Stimulated activated CD8-positive, alpha-beta memory T cell treated with anti-CD3 and anti-CD28 coated beads, Interleukin-4, amount 100 ng/mL, for 1 hour (primary cell): ENCODE data around the gene IZUMO3.
"Not testable (repeated sequence)": the region's sequence is repeated elsewhere in the genome, so short reads cannot be mapped to it uniquely, and the experiment has no call there.

Source experiments
- DNase-seq, 2 donors: peaks; one replicate each; pipeline ENCODE4 v3.0.0-alpha.2; 2020; ENCODE audit warnings: low read depth in 2 of 2, low spot score in 1 of 2

Gene IZUMO3

GRCh38 chr9:24545847-24546522, at the start of gene IZUMO3:
Gene IZUMO3, minus strand, starts transcription at chr9:24545897. Its CDS starts 248 bp downstream, at chr9:24545649.
- no peak for DNase-seq

GRCh38 chr9:24594234-24594850, 48.6 kb upstream of the IZUMO3 start:
- DNase-seq, result no peak

DNA sequence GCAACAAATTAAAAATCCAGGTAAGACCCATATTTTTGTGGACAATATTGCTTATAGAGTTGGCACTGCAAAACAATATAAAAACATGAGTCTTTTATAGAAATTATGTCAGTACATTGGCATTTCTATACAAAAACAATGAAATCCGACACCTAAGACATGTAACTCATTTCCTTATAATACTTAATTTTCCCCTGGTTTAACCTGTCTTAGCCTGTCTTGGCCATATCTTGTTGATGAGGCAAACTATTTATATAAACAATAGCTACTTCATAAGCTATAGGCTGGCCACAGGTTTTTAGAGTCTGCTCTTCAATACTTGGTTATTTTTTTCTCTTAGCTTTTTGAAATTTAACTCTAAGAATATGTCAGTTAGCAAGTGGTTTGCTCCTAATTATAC, 44.7 kb upstream of the IZUMO3 start:
- no peak for DNase-seq

DNA sequence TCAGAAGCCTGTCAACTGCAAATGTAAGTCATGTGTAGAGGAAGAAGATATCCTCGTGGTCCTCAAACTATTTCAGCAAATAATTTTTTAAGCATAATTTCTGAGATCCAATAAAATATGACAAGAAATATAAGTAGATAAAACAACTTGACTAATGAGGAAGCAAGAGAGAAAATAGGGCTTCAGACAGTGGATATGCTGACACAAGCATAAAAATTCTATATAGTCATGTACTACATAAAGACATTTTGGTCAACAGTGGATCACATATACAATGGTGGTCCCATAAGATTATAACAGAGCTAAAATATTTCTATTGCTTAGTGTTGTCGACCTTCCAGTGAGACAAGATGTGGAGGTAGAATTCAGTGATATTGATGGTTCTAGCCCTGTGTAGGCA, 42.2 kb upstream of the IZUMO3 start:
- no peak for DNase-seq

GRCh38 chr9:24582146-24583126, 36.7 kb upstream of the IZUMO3 start:
- DNase-seq, result no peak

DNA sequence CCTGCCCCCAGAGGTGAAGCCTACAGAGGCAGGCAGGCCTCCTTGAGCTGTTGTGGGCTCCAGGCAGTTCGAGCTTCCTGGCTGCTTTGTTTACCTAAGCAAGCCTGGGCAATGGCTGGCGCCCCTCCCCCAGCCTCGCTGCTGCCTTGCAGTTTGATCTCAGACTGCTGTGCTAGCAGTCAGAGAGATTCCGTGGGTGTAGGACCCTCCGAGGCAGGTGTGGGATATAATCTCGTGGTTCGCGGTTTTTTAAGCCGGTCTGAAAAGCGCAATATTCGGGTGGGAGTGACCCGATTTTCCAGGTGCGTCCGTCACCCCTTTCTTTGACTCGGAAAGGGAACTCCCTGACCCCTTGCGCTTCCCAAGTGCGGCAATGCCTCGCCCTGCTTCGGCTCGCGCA, 34.3 kb upstream of the IZUMO3 start:
- DNase-seq, result not testable (repeated sequence)

DNA sequence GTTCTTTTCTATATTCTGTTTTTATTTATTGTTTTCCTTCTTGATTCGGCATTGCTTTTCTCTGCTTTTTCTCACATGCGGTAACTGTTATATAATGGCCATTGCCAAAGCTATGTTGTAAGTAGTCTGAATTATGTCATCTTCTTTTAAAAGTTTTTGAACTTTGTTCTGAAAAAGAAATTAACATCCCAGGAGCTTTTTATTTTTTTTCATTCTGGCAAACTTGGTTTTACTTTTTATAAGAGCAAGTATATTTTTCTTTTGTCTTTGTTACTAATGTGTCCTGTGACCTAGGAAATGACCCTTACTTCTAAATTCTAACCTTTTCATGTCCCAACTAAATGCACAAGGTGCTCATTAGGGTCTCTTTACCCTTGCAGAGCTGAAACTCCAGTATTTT, 26.7 kb upstream of the IZUMO3 start:
- DNase-seq, result no peak

DNA sequence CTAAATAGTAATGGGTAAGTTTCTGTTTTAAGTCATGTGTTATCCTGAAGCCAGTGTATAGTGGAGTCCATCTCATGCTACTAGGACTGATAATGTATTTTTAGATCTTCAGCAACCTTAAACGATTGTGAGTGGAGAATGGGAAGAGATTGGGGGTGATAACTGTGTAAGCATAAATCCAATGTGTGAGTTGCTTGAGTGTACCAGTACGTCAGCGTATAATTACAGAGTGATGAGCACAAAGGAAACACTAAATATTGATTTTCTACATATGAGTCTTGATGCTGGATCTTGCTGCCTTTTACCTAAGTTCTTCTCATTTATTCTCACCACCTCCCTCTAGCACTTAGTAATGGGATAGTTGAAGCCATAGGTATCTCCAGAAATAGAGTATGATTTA, 16.3 kb upstream of the IZUMO3 start:
- no peak for DNase-seq

- DNase-seq, result no peak
These were observed 7.5 kb upstream of the IZUMO3 start for GRCh38 chr9:24553183-24553552.

GRCh38 chr9:24552526-24553182, 7.0 kb upstream of the IZUMO3 start:
- DNase-seq, result no peak

DNA sequence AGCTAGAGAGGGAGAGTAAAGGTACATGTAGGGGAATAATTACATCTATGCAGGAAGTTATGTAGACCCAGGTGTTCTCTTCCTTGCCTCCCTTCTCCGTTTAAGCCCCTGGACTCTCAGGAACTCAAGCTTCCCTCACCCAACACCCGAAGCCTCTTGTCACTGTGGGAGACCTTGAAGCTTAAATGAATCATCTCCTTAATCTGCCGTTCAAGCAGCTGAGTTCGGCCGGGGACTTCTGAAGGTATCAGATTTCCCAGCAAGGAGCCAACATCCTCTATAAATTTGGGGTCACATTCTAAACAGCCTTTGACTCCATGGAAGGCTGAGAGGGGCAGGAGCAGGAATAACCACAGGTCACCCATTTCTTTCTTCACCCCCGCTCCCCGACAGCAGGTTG, 412 bp downstream of the IZUMO3 start:
- no peak for DNase-seq

DNA sequence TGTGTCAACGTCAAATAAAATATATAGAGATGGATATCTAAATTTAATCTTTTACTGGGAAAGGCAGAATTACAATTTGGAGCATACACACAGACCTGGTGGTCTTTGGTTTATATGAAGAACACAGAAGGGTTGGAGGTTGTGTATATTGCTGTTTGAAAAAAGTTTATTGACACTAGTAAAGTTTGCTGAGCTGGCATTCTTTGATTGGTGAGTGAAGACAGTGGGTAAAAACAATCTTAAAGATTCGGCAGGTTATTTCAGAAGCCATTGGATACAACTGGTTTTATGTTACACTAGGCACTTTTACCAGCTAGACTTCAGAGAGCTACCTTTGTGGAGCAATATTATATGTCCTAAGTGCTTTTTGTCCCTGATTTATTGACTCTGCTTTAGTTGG, 27.2 kb downstream of the IZUMO3 start:
- no peak for DNase-seq

DNA sequence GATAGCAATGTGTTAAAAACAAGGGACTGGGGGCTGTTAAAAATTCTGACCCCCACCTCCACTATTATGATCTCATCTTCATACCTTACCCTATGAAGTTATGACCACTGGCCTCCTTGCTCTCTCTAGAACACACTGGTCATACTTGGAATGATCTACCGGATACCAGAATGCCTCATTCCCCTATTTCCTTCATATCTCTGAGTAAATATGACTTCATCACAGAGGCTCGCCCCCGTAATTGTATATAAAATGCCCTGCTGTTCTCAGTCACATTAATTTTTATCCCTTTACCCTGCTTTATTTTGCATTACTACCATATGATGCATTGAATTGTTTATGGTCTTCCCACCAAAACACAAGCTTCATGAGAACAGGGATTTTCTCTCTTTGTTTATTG, 29.2 kb downstream of the IZUMO3 start:
- DNase-seq, result no peak

DNA sequence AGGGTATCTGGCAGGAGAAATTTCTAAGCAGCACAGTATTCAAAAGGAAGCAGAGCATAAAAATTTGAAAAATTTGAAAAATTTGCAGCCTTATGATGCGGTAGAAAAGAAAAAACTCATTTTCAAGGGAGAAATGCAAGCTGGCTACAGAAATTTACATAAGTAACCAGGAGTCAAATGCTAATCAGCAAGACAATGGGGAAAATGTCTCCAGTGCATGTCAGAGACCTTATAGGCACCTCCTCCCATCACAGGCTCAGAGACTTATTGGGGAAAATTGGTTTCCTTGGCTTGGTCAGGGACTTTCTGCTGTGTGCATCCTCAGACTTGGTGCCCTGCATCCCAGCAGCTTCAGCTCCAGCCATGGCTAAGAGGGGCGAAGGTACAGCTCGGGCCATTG, 35.8 kb downstream of the IZUMO3 start:
- no peak for DNase-seq

GRCh38 chr9:24504521-24504920, 41.2 kb downstream of the IZUMO3 start:
- no peak for DNase-seq

DNA sequence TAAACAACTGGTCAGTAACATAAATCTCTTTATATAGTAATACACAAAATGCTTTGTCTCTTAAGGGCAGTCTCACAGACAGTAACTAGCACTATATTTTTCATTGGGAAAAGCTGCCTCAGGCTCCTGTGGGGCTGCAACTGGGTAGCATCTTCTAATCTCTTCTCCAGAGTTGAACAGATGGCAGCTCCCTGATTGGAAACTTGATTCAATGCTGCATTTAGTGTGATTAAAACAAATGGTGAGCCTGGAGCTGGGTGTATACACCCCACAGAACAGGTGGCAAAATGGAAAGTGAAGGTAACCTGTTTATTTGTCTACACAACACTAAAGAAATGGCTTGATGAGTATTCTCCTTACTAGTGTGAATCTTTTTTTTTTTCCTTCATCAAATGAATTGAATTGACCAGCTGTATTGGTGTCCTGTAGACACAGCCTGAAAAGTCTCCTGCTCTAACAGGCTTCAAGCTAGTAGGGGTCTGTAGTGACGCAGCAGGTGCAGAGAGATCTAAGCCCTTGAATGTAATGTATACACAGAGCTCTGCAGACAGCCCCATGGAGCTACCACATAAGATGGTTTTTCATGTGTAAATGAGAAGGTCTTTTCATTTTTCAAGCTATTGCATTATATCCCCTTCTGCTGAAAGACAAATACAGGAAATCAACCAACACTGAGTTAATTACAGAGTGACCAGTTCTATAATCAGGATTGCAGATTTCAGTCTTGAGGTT, 43.3 kb downstream of the IZUMO3 start:
- no peak for DNase-seq

DNA sequence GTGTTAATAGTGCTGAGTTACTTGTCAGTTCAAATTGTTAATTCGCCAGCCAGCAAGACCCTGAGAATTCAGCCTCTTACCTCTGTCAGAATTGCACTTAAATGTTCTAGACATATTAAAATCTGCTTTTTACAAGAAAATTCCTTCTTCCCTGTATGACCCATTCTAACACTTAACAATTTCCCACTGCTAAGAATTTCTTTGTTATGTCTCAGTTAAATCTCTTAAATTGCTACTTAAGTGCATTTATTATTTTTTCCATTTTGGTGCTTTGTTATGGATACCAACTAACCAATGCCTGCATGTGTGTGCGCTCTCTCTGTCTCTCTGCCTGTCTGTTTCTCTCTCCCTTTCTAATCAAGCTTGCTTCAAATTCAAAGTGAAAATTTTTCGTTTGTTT, 44.9 kb downstream of the IZUMO3 start:
- no peak for DNase-seq

DNA sequence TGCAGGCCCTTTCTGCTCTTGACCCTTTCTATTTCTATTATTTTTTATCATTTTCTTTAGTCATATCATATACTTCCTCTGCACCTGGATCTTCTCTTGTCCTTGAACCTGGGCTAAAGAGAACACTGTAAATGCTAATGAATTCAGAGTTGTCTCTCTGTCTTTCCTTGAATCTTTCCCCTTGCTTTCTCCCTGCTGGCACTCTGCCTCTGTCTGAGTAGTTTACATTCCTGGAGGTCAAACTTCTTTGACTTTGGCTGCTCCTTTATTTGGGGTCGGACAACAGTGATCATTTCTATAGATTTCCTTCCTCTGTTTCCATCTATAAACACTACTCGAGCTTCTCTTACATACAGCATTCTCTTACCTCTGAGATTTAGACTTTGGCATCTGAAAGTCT, 47.1 kb downstream of the IZUMO3 start:
- DNase-seq, result no peak

- no peak for DNase-seq
These were observed 48.0 kb downstream of the IZUMO3 start for GRCh38 chr9:24497671-24498070.
